H1 (cell line): ENCODE results near the gene CNPY3.

ENCODE experiments used
- CBX8 ChIP-seq: fragments of 300-800, 300-1000 bp; sonication (generic); IDR thresholded peaks from 2 replicates; pipeline ENCODE4 v1.7.1; 2016; ENCODE audit warnings: low read depth, low read length, borderline replicate concordance
- CHD1 ChIP-seq: IDR thresholded peaks from 2 replicates; pipeline ENCODE4 v1.6.1; 2012; ENCODE audit warnings: low read depth, low read length, improper control_type of control experiment
- CTCF ChIP-seq, 3 experiments: IDR thresholded peaks; 1 replicate in 2 of 3; 2 replicates in 1 of 3; pipeline versions ENCODE4 v1.5.1 to v1.6.1; 2011; ENCODE audit warnings: low read length in 3 of 3, mild to moderate bottlenecking in 3 of 3, inconsistent platforms in 2 of 3, low read depth in 1 of 3, moderate library complexity in 1 of 3; ENCODE audit not compliant: insufficient read depth in 1 of 3; ENCODE audit errors: control extremely low read depth in 1 of 3
- E2F6 ChIP-seq: IDR thresholded peaks from 2 replicates; pipeline ENCODE4 v1.6.1; 2012; ENCODE audit warnings: inconsistent platforms
- EZH2 ChIP-seq: fragments of 200-600 bp; sonication (generic); IDR thresholded peaks from 2 replicates; pipeline ENCODE4 v1.7.1; 2012; ENCODE audit warnings: low read depth, mild to moderate bottlenecking, moderate library complexity, low read length, inconsistent platforms; ENCODE audit not compliant: severe bottlenecking
- FOSL1 ChIP-seq: IDR thresholded peaks from 2 replicates; pipeline ENCODE4 v1.6.1; 2011; ENCODE audit warnings: mild to moderate bottlenecking, low read depth, low read length, moderate library complexity; ENCODE audit not compliant: insufficient read depth
- GTF2F1 ChIP-seq: IDR thresholded peaks from 2 replicates; pipeline ENCODE4 v1.6.1; 2012; ENCODE audit warnings: low read depth, low read length, improper control_type of control experiment, borderline replicate concordance
- POLR2A ChIP-seq, 2 experiments: IDR thresholded peaks; 1 replicate in 1 of 2; 2 replicates in 1 of 2; pipeline ENCODE4 v1.6.1; 2011; ENCODE audit warnings: low read depth in 2 of 2, low read length in 2 of 2, mild to moderate bottlenecking in 2 of 2; ENCODE audit errors: control extremely low read depth in 1 of 2
- POLR2AphosphoS5 ChIP-seq: IDR thresholded peaks from 2 replicates; pipeline ENCODE4 v1.6.1; 2011; ENCODE audit warnings: low read depth, low read length
- RAD21 ChIP-seq, 2 experiments: IDR thresholded peaks in 1 of 2; conservative IDR thresholded peaks in 1 of 2; 2 replicates each; pipeline ENCODE4 v1.6.1; 2011; ENCODE audit warnings: low read depth in 2 of 2, low read length in 2 of 2, improper control_type of control experiment in 1 of 2, inconsistent platforms in 1 of 2, mild to moderate bottlenecking in 1 of 2, moderate library complexity in 1 of 2
- RFX5 ChIP-seq: IDR thresholded peaks from 2 replicates; pipeline ENCODE4 v1.6.1; 2011; ENCODE audit warnings: low read depth, low read length, improper control_type of control experiment, borderline replicate concordance
- SP4 ChIP-seq: IDR thresholded peaks from 2 replicates; pipeline ENCODE4 v1.6.1; 2012; ENCODE audit warnings: low read length, inconsistent platforms

- TF ChIP-seq CBX8 (no peak), CTCF (IDR thresholded peaks at IDR 0.05; ENCODE audit: control extremely low read depth in 1 of 3, insufficient read depth in 1 of 3, low read depth in 1 of 3, low read length in 3 of 3) (no peak), POLR2A (IDR thresholded peaks at IDR 0.05; ENCODE audit: control extremely low read depth in 1 of 2, low read depth in 2 of 2, low read length in 2 of 2) (no peak), E2F6 (no peak), GTF2F1 (no peak), SP4 (no peak), CHD1 (no peak), POLR2AphosphoS5 (no peak), FOSL1 (no peak), RAD21 (IDR thresholded peaks at IDR 0.05 in 1 of 2, conservative IDR thresholded peaks at IDR 0.05 in 1 of 2; ENCODE audit: low read depth in 2 of 2, low read length in 2 of 2) (peak in 1 of 2 experiments; percentile 8; a peak in 1 of 4 replicates), RFX5 (no peak), EZH2 (no peak)
These were observed 3.9 kb upstream of the CNPY3 start for GRCh38 chr6:42925248-42925857.
